RWPE1 (cell line): Measurements from ENCODE around the gene ZNF420.

Source experiments
- CTCF ChIA-PET: fragments of 350-600 bp; sonication (Branson Sonifier 250); formaldehyde crosslinking; extraction: SDS; loops from one replicate; lab custom pipeline; 2021; lab: Yijun Ruan, JAX
- POLR2A ChIA-PET: fragments of 400-600 bp; formaldehyde crosslinking; extraction: SDS; loops from one replicate; lab custom pipeline; 2020; ENCODE audit warnings: antibody characterized with exemption; ENCODE audit not compliant: low non-redundant PET; lab: Yijun Ruan, JAX
- DNase-seq: peaks from one replicate; pipeline ENCODE4 v3.0.0; 2012; ENCODE audit warnings: low spot score
- H3K27ac ChIP-seq: fragments of 450-650 bp; 2 replicates; pipeline ENCODE4 v1.5.1; 2017
- TF ChIP-seq, protein P1 (sequence below): fragments of 450-650 bp; conservative IDR thresholded peaks from 2 replicates; pipeline ENCODE4 v1.5.1; 2017; ENCODE audit warnings: low read depth, mild to moderate bottlenecking

Gene ZNF420

GRCh38 chr19:37136111-37136510 is 57.9 kb downstream of the ZNF420 start:
- TF ChIP-seq, protein P1, sequence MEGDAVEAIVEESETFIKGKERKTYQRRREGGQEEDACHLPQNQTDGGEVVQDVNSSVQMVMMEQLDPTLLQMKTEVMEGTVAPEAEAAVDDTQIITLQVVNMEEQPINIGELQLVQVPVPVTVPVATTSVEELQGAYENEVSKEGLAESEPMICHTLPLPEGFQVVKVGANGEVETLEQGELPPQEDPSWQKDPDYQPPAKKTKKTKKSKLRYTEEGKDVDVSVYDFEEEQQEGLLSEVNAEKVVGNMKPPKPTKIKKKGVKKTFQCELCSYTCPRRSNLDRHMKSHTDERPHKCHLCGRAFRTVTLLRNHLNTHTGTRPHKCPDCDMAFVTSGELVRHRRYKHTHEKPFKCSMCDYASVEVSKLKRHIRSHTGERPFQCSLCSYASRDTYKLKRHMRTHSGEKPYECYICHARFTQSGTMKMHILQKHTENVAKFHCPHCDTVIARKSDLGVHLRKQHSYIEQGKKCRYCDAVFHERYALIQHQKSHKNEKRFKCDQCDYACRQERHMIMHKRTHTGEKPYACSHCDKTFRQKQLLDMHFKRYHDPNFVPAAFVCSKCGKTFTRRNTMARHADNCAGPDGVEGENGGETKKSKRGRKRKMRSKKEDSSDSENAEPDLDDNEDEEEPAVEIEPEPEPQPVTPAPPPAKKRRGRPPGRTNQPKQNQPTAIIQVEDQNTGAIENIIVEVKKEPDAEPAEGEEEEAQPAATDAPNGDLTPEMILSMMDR, result no peak
- ChIA-PET CTCF (no interaction called here), POLR2A (no interaction called here)
- no peak overlapping the region for H3K27ac ChIP-seq
- no peak for DNase-seq

- CTCF ChIA-PET, result no interaction called here
- no peak for DNase-seq
- no peak overlapping the region for H3K27ac ChIP-seq
- POLR2A ChIA-PET, result no interaction called here
- TF ChIP-seq, protein P1, result no peak
Observed at GRCh38 chr19:37148214-37148613, 70.0 kb downstream of the ZNF420 start.

- TF ChIP-seq, protein P1, result no peak
- ChIA-PET POLR2A (no interaction called here), CTCF (no interaction called here)
- H3K27ac ChIP-seq, result no peak overlapping the region
- no peak for DNase-seq
Observed at GRCh38 chr19:37160153-37160552, 81.9 kb downstream of the ZNF420 start.

- no peak for DNase-seq
- TF ChIP-seq, protein P1, result no peak
- ChIA-PET POLR2A (no interaction called here), CTCF (no interaction called here)
- H3K27ac ChIP-seq, result no peak overlapping the region
Observed at GRCh38 chr19:37165635-37166034, 87.4 kb downstream of the ZNF420 start.

DNA sequence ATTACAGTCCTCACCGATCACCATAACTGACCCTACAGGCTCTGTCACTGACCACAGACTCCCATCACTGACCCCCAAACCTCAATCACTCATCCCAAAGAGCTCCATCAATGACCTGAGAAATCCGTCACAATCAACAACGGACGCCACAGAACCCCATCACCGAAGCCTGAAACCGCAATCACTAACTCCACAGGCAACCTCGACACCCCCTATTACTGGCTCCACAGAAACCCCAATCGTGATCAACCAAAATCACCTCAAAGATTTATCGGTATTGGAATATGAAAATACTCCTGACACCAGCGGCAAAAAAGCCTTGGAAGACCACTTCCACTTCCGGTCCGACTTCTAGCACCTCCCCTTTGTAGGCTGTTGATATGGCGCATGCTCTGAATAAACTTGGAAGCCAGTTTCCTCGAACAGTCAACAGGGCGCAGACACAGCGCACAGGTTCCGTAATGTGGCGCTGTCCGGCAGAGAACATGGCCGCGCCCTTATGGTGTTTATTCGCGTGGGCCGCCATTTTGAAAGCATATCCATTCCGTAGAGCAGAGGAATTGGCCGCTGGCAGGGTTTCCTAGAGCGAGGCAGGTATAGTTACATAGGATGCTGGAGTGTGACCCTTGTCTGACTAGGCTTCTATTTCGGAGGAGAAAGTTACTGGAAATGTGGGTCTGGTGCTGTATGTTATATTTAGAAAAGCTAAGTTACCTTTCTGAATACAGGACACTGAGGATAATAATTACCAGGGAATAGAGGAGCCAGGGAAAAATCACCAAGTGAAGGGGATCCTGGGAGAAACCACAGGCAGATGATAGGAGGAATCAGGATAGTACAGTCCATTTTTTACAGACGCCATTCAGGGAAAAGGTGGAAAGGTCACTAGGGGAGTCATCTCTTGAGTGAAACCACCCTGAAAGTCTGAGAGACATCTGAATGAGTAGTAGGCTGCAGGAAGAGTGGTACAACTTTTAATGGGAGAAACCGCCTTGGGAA is 94.4 kb downstream of the ZNF420 start, which contains the start of gene ZNF585A:
TSS of gene ZNF585A (minus strand) at position 328 of the 999 bp plus-strand sequence. CDS start 2,785 bp downstream, outside the sequence.
- TF ChIP-seq, protein P1, result no peak
- ChIA-PET CTCF (no interaction called here), POLR2A (no interaction called here)
- peak within 1 kb of the TSS; percentile 55 for H3K27ac ChIP-seq
- DNase-seq, result peak; percentile 78
